Lung microvascular endothelial cell (primary cell): ENCODE data around the gene LYRM4. TPM values are rescaled to one million over a fixed set of nuclear protein-coding genes. Genes with fewer than 3 reads are reported as not detected.

ENCODE experiments used
- DNase-seq, 2 donors: peaks; one replicate each; pipeline versions ENCODE4 v3.0.0 to v3.0.0-alpha.2; 2010; ENCODE audit warnings: low read depth in 2 of 2
- total RNA-seq: library from RNA; depleted of rRNA; stranded (reverse); fragments of >200 nt; gene quantifications from 2 replicates; pipeline ENCODE4 v1.2.1, GENCODE V29; 2014

The LYRM4 gene
- 14.6 and 14.7 TPM in 2 replicates for total RNA-seq

DNA sequence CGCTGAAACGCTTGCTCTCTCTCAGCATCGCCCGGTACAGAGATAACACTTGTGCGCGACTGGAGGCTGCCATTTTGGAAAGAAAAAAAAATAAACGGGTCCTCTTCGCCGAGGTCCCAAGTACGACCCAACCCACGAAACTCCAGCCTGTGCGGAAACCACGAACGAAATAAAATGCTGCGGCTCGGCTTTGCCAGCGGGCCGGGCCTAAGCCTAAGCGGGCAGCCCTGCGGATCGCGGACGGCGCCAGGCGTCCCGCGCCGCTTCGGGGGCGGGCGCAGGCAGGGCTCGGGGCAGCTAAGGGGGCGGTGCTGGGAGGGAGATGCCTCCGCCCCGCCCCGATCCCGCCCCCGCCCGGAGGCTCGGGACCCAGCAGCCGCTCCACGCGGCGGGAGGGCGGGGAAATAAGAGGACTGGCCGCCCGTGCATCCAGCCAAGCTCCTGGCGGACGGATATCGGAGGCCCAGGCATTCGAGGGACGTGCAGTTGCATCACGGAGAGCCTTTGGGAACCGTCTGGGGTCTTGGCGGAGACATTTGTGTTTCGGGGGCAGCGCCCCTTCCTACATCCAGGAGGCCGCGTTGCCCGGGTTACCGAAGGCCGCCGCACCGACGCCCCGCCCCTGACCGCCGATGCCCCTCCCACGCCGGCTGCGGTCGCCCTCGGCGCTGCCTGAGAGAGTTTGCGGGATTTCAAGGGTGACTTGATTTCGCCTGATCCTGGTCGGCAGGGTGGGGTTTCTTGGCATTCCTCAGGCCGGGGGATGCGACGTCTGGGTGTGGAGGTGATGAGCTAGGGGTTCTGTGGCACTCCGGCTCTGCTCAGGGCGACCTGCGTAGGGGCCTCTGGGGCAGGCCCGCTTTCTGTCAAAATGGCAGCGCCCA, at the start of gene LYRM4, which contains the start of gene FARS2:
Gene LYRM4, minus strand, starts transcription at position 290 of the 884 bp plus-strand sequence. Its CDS starts 217 bp downstream, at position 73.
Gene FARS2, plus strand, starts transcription at position 853 of the 884 bp plus-strand sequence.
- peak; percentile 89 to 91 for DNase-seq

- peak in 1 of 2 donors; percentile 21 for DNase-seq
These were observed 47.3 kb upstream of the LYRM4 start for GRCh38 chr6:5308066-5308465.

DNA sequence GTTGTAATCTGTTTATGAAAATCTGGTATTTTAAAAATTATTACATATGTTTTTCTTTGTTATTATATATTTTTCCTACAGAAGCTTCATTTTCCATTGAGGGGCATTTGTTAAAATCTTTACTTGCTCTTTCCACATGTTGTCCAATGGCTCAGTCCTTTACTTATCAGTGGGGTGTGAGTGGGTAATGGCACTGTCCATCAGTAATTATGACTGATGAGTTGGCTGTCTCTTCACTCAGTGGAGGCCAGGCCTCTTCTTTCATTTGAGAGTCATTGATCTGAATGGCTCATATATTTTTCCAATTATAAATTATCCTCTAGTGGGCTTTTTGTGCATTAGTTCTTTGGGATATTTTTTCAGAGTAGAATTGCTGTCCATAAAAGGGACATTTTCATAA, 46.3 kb upstream of the LYRM4 start:
- DNase-seq: no peak

DNA sequence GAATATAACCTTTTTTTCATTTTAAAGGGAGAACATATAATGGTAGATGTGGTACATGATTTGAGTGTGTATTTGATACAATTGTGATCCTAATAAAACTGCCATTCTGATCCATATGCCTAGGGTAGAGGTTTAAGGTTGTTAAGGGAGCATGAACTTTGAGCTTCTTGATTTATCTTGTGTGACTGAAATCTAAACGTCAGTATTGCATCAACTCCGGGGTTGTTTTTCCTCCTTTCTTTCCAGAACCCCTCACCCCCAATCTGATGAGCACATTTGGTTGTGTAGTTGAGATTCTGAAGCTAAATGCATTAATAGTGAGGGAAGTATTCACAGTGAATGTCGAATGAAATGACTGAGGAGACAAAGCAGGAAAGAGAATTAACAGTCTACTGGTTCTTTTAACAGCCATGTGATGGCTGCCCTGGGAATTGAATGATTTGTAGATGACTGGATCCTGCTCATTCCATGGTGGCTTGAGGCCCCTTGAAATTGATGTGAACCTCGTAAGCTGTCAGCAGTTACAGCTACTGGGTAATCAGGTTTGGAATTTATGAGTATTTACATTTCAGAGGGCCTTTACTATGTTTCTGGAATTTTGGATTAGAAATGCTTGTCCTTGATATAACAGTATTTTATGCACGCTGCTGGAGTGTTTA, 45.3 kb upstream of the LYRM4 start:
- DNase-seq: no peak

DNA sequence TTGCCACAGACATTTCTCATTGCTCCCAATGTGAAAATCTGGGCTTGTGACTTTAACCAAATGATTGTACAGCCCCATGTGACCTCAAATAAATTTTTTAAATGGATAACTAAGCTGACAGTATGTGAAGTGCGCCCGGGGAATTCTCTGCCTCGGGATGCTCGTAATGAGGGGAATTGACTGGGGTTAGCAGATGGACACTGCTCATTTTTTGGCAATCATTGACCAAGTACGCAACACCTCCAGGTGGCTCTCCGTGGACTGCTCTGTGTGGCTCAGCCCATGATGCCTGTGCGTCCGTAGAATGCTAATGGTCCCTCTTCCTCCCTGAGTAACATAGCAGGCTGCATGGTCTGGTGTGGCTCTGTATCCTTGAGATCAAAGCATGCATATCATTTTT, 42.9 kb upstream of the LYRM4 start:
- DNase-seq: no peak

DNA sequence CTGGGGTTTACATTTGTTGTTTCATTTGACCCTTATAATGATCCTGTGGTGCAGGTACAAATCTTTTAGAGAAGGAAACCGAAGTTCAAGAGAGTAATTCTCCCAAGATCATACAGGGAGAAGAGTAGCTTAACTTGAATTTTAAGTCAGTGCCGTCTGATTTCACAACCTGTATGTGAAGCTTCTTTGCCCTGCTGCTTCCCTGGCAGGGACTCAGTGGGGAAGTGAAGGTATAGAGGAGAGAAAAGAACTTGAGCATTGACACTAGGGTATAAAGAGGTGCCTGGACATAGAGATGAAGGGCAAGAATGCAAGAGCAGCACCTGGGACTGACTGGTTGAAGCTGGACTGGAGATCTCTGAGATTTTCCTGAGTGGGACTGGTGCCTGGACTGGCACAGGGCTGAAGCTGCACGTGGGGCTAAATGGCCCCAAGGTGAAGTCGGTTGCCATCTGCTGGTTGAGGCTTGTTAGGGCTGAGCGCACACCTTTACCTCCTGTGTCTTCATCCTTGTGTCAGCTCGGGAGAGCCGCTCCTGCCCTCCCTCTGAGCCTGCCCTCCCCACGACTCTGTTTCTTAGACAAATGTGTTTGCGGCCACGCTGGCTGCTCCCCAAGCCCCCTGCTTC, 42.4 kb upstream of the LYRM4 start:
- peak; percentile 45 to 69 for DNase-seq

DNA sequence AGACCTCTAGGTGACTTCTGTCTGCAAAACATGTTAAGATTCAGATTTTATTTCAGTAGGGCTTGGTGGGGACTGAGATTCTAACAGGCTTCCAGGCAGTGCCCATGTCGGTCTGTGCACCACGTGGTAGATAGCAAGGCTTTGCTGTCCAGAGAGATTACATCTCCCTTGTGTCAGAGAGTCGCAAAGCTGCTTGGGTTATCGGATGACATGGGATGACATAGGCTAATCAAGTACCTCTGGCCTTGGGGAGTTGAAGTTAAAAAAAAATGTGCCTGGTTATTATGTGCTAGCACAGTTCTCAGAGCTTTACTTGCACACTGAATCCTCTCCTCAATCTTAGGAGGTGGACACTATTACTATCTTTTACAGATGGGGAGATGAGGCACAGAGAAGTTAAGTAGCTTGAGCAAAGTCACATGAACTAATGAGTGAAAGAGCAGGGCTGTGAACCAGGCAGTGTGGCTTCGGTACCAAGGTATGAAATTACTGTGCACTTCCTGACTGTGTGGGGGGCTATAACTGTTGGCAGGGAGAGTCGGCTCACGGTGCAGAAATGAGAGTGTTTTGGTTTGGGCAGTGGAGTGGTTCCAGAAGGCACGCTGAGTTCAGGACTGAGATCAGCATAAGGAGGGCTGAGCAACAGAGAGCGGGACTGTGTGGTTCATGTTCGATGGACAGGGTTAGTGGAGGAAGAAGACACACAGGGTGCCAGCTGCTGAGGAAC, 41.6 kb upstream of the LYRM4 start:
- DNase-seq: peak in 1 of 2 donors; percentile 6

- DNase-seq: peak in 1 of 2 donors; percentile 59
These were observed 39.5 kb upstream of the LYRM4 start for GRCh38 chr6:5300206-5300764.

DNA sequence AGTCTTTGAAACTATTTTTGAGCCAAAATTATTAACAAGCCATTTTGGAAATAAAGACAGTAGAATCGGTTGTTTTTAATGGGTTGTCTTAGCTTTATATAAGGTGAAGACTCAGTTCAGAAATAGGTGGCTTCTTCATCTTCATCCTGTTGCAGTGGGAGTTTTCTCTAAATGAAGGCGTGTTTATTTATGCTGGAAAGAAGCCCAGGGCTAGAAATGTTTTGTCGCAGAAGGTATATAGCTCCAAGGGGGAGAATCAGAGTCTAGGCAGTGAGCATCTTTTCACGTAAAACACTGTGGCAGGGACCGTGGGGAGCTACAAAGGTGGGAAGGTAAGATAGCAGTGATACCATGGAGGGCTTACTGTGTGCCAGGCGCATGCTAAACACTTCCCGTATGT, 34.9 kb upstream of the LYRM4 start:
- peak in 1 of 2 donors; percentile 20 for DNase-seq

GRCh38 chr6:5294392-5295211, 33.9 kb upstream of the LYRM4 start:
- DNase-seq: no peak

GRCh38 chr6:5293692-5294091, 32.9 kb upstream of the LYRM4 start:
- no peak for DNase-seq

- DNase-seq: no peak
These were observed 31.4 kb upstream of the LYRM4 start for GRCh38 chr6:5292154-5292553.

GRCh38 chr6:5290500-5290899, 29.8 kb upstream of the LYRM4 start:
- DNase-seq: no peak

DNA sequence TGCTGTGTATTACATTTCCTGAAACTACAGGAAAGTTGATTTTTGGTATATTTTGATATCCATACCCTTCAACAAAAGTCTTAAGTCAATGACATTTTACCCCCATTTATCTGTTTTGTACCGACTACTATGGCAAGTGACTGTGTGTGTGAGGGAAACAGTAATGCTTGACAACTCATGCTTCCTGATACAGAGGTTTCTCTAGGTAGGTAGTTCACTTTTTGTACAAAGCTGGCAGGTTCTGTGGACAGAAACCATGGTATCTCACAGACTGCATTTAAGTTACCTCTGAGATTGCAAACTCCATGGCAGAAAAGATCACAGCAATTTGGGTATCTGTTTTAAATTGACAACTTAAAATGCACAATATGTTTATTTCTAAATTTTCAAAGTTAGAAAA, 29.3 kb upstream of the LYRM4 start:
- DNase-seq: no peak

DNA sequence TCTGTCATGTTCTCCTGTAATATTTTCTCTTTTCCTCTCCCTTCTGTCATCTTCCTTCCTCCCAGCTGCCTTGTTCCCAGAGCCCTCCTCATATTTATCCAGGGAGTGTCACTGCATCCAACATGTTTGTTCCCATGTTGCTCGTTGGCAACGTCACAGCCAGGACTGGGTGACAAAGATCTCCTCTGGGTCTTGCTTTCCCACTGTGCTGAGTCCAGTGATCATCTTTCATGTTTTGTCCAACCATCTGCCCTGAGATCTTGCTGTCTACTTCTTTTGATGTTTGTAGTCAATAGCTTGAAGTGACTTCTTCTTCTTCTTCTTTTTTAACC, 27.2 kb upstream of the LYRM4 start:
- peak in 1 of 2 donors; percentile 4 for DNase-seq

GRCh38 chr6:5287205-5287965, 26.6 kb upstream of the LYRM4 start:
- DNase-seq: peak; percentile 62 to 79

DNA sequence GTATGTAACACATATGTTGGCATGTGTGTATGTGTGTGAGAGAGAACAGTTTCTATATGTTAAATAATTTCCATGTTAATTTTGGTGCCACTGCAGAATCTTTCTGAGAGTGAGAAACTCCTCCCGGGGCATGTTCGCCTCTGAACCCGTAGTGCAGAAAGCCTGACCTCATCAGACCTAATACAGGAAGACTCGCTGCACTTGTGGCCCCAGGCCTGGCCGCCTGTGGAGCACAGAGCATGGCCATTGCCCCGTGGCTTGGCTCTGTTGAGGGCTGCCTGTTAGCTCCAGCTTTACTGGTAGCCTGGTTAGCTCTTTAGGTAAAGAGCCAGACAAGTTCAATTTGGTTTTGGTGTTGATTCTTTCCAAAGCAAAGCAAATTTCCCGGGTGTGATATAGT, 26.0 kb upstream of the LYRM4 start:
- DNase-seq: no peak

- no peak for DNase-seq
These were observed 24.8 kb upstream of the LYRM4 start for GRCh38 chr6:5285526-5285925.

DNA sequence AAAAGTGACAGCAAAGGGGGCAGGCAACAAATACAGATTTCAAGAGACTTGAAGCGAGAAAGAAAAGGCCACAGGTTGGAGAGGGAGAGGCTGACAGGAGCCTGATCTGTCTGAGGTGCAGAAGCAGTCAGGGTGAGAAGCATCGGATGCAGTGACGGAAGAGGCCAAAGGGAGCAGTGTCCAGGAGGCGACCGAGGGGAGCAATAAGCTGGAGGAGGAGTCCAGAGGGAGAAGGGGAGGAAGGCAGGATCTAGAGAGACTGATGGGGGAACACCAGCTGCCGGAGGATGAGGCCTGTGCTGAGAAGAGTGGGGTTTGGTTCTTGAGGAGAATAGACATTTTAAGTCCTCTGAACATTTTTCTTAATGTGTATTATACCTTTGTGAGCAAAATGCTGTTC, 24.3 kb upstream of the LYRM4 start:
- DNase-seq: no peak

GRCh38 chr6:5282191-5282623, 21.5 kb upstream of the LYRM4 start:
- DNase-seq: no peak
